ENCODE results near the gene SCD5.

The SCD5 gene

DNA sequence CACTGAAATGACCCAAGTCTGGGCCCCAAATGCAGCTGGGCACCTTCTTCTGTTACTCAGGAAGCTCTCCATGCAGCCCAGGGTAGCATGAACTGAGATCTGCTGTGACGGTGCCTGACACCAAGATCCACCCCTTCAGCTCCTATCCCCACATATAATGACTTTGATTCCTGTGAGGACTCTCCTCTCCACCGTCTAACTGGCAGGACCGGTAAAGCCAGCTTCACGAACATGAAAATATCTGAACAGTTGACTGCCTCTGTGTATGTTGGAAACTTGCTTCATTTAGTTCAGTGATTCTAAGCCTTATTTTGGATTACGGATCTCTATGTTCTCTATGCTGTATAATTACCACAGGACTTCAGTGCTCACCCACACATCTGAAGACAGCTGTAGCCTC, 121.3 kb downstream of the SCD5 start:
- Histone ChIP-seq H3K27ac (replicated peaks) (no peak overlapping the region), H3K27me3 (ENCODE audit: insufficient read depth, poor library complexity, severe bottlenecking) (no peaks in the 10 kb centered on the region), H3K4me3 (replicated peaks; ENCODE audit: insufficient read depth, low read length) (no peak overlapping the region)
- no peak for DNase-seq (ENCODE audit: low read depth in 1 of 2, low spot score in 1 of 2)
- no peak for TF ChIP-seq CTCF (IDR thresholded peaks at IDR 0.05; ENCODE audit: insufficient read depth, low read length)
- no peak for TF ChIP-seq SPI1 (IDR thresholded peaks at IDR 0.05; ENCODE audit: borderline replicate concordance, low read depth)
- TF ChIP-seq GABPA (IDR thresholded peaks at IDR 0.05; ENCODE audit: low read depth): no peak
- no peak for TF ChIP-seq POLR2AphosphoS5 (IDR thresholded peaks at IDR 0.05; ENCODE audit: low read depth)
- TF ChIP-seq, protein P1, sequence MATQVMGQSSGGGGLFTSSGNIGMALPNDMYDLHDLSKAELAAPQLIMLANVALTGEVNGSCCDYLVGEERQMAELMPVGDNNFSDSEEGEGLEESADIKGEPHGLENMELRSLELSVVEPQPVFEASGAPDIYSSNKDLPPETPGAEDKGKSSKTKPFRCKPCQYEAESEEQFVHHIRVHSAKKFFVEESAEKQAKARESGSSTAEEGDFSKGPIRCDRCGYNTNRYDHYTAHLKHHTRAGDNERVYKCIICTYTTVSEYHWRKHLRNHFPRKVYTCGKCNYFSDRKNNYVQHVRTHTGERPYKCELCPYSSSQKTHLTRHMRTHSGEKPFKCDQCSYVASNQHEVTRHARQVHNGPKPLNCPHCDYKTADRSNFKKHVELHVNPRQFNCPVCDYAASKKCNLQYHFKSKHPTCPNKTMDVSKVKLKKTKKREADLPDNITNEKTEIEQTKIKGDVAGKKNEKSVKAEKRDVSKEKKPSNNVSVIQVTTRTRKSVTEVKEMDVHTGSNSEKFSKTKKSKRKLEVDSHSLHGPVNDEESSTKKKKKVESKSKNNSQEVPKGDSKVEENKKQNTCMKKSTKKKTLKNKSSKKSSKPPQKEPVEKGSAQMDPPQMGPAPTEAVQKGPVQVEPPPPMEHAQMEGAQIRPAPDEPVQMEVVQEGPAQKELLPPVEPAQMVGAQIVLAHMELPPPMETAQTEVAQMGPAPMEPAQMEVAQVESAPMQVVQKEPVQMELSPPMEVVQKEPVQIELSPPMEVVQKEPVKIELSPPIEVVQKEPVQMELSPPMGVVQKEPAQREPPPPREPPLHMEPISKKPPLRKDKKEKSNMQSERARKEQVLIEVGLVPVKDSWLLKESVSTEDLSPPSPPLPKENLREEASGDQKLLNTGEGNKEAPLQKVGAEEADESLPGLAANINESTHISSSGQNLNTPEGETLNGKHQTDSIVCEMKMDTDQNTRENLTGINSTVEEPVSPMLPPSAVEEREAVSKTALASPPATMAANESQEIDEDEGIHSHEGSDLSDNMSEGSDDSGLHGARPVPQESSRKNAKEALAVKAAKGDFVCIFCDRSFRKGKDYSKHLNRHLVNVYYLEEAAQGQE (IDR thresholded peaks at IDR 0.05; ENCODE audit: insufficient replicate concordance, low read depth): no peak

- H3K4me3 ChIP-seq (replicated peaks; ENCODE audit: insufficient read depth, low read length): no peak overlapping the region
- no peak for DNase-seq (ENCODE audit: low read depth in 1 of 2, low spot score in 1 of 2)
- TF ChIP-seq GABPA (IDR thresholded peaks at IDR 0.05; ENCODE audit: low read depth): no peak
- H3K27ac ChIP-seq (replicated peaks): no peak overlapping the region
- H3K27me3 ChIP-seq (ENCODE audit: insufficient read depth, poor library complexity, severe bottlenecking): no peaks in the 10 kb centered on the region
Measured at GRCh38 chr4:82667761-82668480, 130.7 kb downstream of the SCD5 start.

- TF ChIP-seq, protein P1 (IDR thresholded peaks at IDR 0.05; ENCODE audit: insufficient replicate concordance, low read depth): no peak
- TF ChIP-seq SPI1 (IDR thresholded peaks at IDR 0.05; ENCODE audit: borderline replicate concordance, low read depth) (no peak), POLR2AphosphoS5 (IDR thresholded peaks at IDR 0.05; ENCODE audit: low read depth) (no peak), GABPA (IDR thresholded peaks at IDR 0.05; ENCODE audit: low read depth) (no peak), CTCF (IDR thresholded peaks at IDR 0.05; ENCODE audit: insufficient read depth, low read length) (no peak)
- no peak for DNase-seq (ENCODE audit: low read depth in 1 of 2, low spot score in 1 of 2)
- no peaks in the 10 kb centered on the region for H3K27me3 ChIP-seq (ENCODE audit: insufficient read depth, poor library complexity, severe bottlenecking)
- no peak overlapping the region for H3K27ac ChIP-seq (replicated peaks)
- H3K4me3 ChIP-seq (replicated peaks; ENCODE audit: insufficient read depth, low read length): no peak overlapping the region
Measured at GRCh38 chr4:82666970-82667665, 131.5 kb downstream of the SCD5 start.

DNA sequence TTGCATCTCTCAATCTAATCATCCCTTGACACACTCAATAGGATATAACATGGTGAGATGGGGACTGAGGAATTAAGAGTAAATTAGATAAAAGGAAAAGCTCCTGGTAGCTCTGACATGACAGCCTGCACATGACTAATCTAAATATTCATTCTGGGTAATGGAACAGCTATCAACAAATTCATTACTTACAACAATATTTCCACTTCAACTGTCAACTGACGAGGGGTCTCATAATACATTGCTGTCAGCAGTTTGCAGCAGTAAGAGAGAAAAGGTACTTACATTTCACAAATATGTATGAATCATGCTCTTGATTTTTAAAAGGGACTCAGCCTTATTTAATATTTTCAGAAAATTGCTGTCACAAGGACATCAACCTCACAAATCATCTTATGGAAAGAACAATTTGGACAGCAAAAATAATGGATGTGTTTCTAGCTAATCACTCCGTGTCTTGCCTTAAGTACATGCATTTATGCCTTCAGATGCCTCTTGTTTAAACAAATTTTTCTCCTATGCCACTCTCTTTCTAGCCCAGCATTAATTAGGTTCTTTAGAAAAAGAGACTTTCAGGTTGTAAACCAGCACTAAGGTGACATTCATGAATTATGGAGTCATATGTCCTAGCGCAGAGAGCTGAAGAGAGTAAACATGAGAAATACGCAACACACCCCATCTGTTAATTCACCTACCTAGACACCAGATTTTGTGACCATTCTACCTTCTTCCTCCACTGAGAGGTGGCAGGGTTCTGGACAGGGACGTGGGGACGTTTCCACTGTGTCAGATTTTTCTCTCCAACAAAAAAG, 137.2 kb downstream of the SCD5 start:
- DNase-seq (ENCODE audit: low read depth in 1 of 2, low spot score in 1 of 2): no peak
- TF ChIP-seq POLR2AphosphoS5 (IDR thresholded peaks at IDR 0.05; ENCODE audit: low read depth): no peak
- no peak for TF ChIP-seq CTCF (IDR thresholded peaks at IDR 0.05; ENCODE audit: insufficient read depth, low read length)
- TF ChIP-seq GABPA (IDR thresholded peaks at IDR 0.05; ENCODE audit: low read depth): no peak
- TF ChIP-seq, protein P1 (IDR thresholded peaks at IDR 0.05; ENCODE audit: insufficient replicate concordance, low read depth): no peak
- TF ChIP-seq SPI1 (IDR thresholded peaks at IDR 0.05; ENCODE audit: borderline replicate concordance, low read depth): no peak
- H3K4me3 ChIP-seq (replicated peaks; ENCODE audit: insufficient read depth, low read length): no peak overlapping the region

More for the DNA sequence above, 137.2 kb downstream of the SCD5 start:
- Histone ChIP-seq H3K27me3 (ENCODE audit: insufficient read depth, poor library complexity, severe bottlenecking) (peaks cover 6% of the 10 kb centered on the region), H3K27ac (replicated peaks) (no peak overlapping the region)

Measured in HL-60 (cell line).